A549 (cell line): ENCODE measurements around the gene RHD. TPM values are rescaled to one million over a fixed set of nuclear protein-coding genes. Genes with fewer than 3 reads are reported as not detected.
"Not testable (repeated sequence)": the region's sequence is repeated elsewhere in the genome, so short reads cannot be mapped to it uniquely, and the experiment has no call there.

Experiments
- ATAC-seq, 2 experiments: fragments of 200-7000 bp in 1 of 2; fragments of >200 bp in 1 of 2; cut with Nextera tagmentation in 1 of 2; cut with Tn5 transposase in 1 of 2; 3 replicates each; pipeline versions ENCODE4 v1.8.0 to v1.9.1; 2018 to 2020; ENCODE audit warnings: mild to moderate bottlenecking in 1 of 2, moderate library complexity in 1 of 2
- CTCF ChIA-PET: fragments of 300-600 bp; sonication (Branson Sonifier 250); formaldehyde crosslinking; extraction: SDS; loops from one replicate; lab custom pipeline; 2021; ENCODE audit warnings: antibody characterized with exemption, inconsistent platforms; lab: Yijun Ruan, JAX
- POLR2A ChIA-PET: fragments of 350-600 bp; formaldehyde crosslinking; extraction: SDS; loops from one replicate; lab custom pipeline; 2021; ENCODE audit warnings: antibody characterized with exemption, inconsistent platforms; lab: Yijun Ruan, JAX
- DNase-seq, 2 experiments: peaks; one replicate each; pipeline versions ENCODE4 v3.0.0 to v3.0.0-alpha.2; 2011 to 2016; ENCODE audit warnings: low read depth in 1 of 2, low spot score in 1 of 2
- FAIRE-seq: peaks from 2 replicates; lab custom pipeline; 2011; peaks lifted over from hg19 to GRCh38; lab: Jason Lieb, UNC
- H3K27ac ChIP-seq, 2 experiments: fragments of >200 bp; sonication (Bioruptor Twin); formaldehyde crosslinking; 3 replicates each; pipeline ENCODE4 v1.5.1; 2016 to 2017
- H3K4me1 ChIP-seq: fragments of >200 bp; sonication (Bioruptor Twin); formaldehyde crosslinking; 3 replicates; pipeline ENCODE4 v1.6.1; 2016
- H3K4me2 ChIP-seq: fragments of >200 bp; sonication (Bioruptor Twin); formaldehyde crosslinking; 3 replicates; pipeline ENCODE4 v1.6.1; 2016
- H3K4me3 ChIP-seq: fragments of >200 bp; sonication (Bioruptor Twin); formaldehyde crosslinking; 3 replicates; pipeline ENCODE4 v1.5.1; 2016
- H3K9me3 ChIP-seq: fragments of >200 bp; sonication (Bioruptor Twin); formaldehyde crosslinking; 3 replicates; pipeline ENCODE4 v1.6.1; 2016
- WGBS: methylation state at CpG from one replicate; pipeline ENCODE4 v1.1.6; 2017; ENCODE audit errors: missing lambda C conversion rate; 5-methylcytosine and 5-hydroxymethylcytosine counted together
- polyA plus RNA-seq, 4 experiments: library from polyadenylated mRNA; depleted of rRNA in 3 of 4; stranded (reverse); fragments of >200 nt; fragmentation: RNase III in 1 of 4; extraction: RNeasy Plus Mini Kit Qiagen cat#74134 plus additional on column Dnase treatment in 1 of 4; gene quantifications; 2 replicates in 3 of 4; 3 replicates in 1 of 4; pipeline ENCODE4 v1.2.3, GENCODE V29; 2011 to 2017

Gene RHD
- polyA plus RNA-seq, 2 of the 4 experiments (the other 2 are of a cell fraction): not detected

DNA sequence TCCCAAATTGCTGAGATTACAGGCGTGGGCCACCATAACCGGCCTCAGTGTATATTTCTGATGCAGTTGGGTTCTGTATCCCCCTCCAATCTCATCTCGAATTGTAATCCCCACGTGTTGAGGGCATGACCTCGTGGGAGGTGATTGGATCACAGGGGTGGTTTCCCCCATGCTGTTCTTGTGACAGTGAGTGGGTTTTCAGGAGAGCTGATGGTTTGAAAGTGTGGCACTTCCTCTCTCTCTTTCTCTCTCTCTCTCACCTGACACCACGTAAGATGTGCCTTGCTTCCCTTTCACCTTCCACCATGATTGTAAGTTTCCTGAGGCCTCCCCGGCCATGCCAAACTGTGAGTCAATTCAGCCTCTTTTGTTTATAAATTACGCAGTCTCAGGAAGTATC, 24.2 kb downstream of the RHD start:
- CTCF ChIA-PET, DNase-seq, H3K4me3 ChIP-seq, ATAC-seq, POLR2A ChIA-PET, H3K4me2 ChIP-seq, H3K27ac ChIP-seq, H3K4me1 ChIP-seq, FAIRE-seq, H3K9me3 ChIP-seq: not testable (repeated sequence)
- no CpG with 5 or more reads among the region's 8 CpGs for WGBS

DNA sequence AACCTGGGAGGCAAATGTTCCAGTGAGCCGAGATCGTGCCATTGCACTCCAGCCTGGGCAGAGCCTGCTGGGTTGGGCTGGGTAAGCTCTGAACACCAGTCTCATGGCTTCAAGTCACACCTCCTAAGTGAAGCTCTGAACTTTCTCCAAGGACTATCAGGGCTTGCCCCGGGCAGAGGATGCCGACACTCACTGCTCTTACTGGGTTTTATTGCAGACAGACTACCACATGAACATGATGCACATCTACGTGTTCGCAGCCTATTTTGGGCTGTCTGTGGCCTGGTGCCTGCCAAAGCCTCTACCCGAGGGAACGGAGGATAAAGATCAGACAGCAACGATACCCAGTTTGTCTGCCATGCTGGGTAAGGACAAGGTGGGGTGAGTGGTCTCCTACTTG, 28.4 kb downstream of the RHD start:
- H3K4me1 ChIP-seq, H3K4me2 ChIP-seq, POLR2A ChIA-PET, CTCF ChIA-PET, DNase-seq, H3K9me3 ChIP-seq, FAIRE-seq, ATAC-seq, H3K4me3 ChIP-seq, H3K27ac ChIP-seq: not testable (repeated sequence)
- no CpG with 5 or more reads among the region's 9 CpGs for WGBS

DNA sequence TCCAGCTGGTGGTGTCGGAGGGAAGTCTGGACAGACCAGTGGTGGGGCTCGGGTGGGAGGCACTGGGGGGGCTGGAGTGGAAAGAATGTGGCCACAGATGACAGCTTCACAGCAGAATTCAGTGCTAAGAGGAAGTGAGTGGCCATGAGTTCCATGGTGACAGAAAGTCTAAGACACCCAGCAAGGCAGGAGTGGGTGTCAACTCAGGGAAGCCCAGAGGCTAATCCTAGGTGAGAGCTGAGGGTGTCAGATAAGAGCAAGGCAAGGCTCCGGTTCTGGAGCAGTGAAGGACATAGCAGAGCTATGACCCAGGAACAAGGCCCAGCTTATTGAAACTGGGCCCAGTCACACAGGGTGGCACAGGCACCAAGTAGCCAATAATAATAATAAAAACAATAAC, 30.0 kb downstream of the RHD start:
- no CpG with 5 or more reads among the region's 3 CpGs for WGBS
- CTCF ChIA-PET, H3K4me3 ChIP-seq, POLR2A ChIA-PET, ATAC-seq, H3K4me2 ChIP-seq, FAIRE-seq, H3K9me3 ChIP-seq, DNase-seq, H3K4me1 ChIP-seq, H3K27ac ChIP-seq: not testable (repeated sequence)

DNA sequence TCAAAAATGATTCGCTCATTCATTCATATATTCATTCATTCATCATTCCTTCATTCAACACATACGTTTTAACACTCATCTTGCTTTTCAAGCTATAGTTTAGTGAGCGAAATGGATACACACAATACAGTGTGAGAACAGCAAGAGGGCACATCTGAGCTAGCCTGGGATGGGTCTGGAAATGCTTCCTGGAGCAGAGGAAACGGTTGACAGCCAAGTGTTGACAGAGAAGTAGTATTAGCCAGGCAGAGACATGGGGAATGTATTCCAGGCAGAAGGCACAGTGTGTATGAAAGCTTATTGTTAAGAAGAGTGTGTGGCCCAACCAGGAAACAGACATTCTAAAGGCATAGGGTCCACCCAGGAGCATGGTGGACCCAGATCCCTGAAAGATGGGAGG, 32.6 kb downstream of the RHD start:
- DNase-seq, FAIRE-seq, ATAC-seq, POLR2A ChIA-PET, H3K4me2 ChIP-seq, H3K27ac ChIP-seq, H3K9me3 ChIP-seq, CTCF ChIA-PET, H3K4me3 ChIP-seq, H3K4me1 ChIP-seq: not testable (repeated sequence)
- no CpG with 5 or more reads among the region's 4 CpGs for WGBS

DNA sequence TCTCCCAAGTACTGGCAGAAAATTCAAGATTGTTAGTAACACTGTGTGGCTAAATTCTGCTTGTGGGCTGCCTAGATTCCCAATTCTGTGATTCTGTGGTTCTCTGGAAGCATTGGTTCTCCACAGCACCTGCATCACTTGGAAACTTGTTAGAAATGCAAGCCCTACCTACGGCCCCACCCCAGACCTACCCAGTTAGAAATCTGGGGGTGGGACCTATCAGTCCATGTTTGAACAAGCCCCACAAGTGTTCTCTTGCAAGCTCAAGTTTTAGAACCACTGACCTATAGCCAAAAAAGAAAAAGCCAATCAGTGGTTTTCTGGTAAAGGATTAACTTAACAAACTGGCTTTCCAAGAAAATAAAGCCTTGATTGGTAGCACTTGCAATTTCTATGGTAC, 35.9 kb downstream of the RHD start:
- H3K4me3 ChIP-seq, H3K4me2 ChIP-seq, CTCF ChIA-PET, ATAC-seq, FAIRE-seq, DNase-seq, H3K9me3 ChIP-seq, POLR2A ChIA-PET, H3K4me1 ChIP-seq, H3K27ac ChIP-seq: not testable (repeated sequence)
- no CpG with 5 or more reads among the region's 1 CpG for WGBS

DNA sequence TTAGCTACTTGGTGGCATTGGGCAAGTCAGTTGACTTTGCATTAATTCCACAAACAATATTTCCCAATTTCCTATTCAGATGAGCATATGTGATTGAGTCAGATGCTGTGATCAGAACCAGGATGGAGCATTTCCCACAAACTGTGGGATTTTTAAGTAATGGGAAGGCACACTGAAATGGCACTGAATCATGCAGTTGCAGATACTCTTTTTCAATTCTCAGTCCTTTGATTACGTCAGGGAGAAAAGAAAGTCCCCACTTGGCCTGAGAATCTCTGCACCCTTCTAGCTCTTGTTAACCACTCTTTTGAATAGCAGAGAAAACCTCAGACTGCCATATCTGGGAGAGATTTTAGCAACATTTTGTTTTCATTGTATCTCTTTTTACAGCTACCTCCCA, 36.8 kb downstream of the RHD start:
- CTCF ChIA-PET, ATAC-seq, DNase-seq, H3K9me3 ChIP-seq, FAIRE-seq, H3K4me3 ChIP-seq, H3K27ac ChIP-seq, POLR2A ChIA-PET, H3K4me1 ChIP-seq, H3K4me2 ChIP-seq: not testable (repeated sequence)
- no CpG with 5 or more reads among the region's 1 CpG for WGBS

DNA sequence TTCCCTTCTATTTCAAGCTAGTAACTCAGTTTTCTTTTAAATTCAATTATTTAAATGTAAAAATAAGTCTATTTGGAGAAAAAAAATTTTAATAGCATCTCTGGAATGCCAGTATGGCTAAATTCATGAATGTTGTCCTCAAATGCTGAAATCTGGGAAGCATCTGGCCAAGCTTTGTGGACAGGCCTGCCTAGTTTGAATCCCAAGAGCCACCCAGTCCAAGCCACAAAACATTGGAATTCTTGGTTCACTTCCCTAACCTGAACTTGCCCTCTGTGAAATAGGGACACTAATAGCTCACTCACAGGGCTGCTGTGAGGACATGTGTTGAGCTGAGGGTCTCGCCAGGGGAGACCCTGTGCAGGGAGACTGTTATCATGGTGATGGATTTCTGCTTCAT, 37.2 kb downstream of the RHD start:
- H3K4me3 ChIP-seq, H3K27ac ChIP-seq, CTCF ChIA-PET, DNase-seq, H3K4me2 ChIP-seq, FAIRE-seq, H3K9me3 ChIP-seq, ATAC-seq, H3K4me1 ChIP-seq, POLR2A ChIA-PET: not testable (repeated sequence)
- no CpG with 5 or more reads among the region's 1 CpG for WGBS

DNA sequence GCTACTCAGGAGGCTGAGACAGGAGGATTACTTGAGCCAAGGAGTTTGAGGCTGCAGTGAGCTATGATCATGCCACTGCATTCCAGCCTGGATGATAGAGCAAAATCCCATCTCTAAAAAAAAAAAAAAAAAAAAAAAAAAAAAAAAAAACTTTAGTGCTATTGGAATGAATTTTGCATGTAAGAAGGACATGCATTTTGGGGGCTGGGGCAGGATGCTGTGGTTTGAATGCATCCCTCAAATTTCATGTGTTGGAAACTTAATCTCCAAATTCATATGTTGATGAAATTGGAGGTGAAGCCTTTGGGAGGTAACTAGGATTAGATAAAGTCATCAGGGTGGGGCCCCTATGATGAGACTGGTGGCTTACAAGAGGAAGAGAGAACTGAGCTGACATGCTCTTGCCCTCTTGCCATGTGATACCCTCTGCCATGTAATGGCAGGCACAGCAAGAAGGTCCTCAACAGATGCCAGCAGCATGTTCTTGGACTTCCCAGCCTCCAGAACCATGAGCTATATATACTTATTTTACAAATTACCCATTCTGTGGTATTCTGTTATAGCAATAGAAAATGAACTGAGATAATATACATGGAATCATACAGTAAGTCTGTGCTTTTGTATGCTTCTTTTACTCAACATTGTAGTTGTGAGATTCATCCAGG, 40.6 kb downstream of the RHD start:
- H3K4me3 ChIP-seq, CTCF ChIA-PET: not testable (repeated sequence)

DNA sequence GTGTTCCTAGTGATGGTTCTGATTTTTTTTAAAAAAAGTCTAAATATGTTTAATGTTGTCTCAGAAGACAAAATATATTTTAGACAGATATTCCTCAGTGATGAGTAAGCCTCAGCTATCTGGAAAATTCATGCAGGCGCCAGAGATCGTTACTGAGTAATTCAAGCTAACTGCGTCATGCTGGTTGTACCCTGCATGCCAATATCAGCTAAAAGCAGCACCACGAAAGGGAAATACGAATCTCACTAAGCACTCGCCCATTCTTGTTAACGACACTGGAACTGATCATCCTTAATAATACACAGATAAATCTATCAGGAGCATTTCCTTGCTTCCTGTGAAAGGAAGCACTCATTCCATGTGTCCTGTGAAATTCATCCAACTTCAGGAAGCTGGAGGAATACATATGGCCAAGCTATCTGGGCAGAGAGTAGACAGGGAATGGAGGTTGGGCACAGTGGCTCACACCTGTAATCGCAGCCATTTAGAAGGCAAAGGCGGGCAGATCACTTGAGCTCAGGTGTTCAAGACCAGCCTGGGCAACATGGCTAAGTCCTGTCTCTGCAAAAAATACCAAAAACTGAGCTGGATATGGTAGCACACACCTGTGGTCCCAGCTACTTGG, 48.1 kb downstream of the RHD start:
- H3K4me2 ChIP-seq, H3K27ac ChIP-seq: not testable (repeated sequence)

More for the DNA sequence above, 40.6 kb downstream of the RHD start:
- DNase-seq, H3K27ac ChIP-seq, FAIRE-seq, H3K9me3 ChIP-seq, POLR2A ChIA-PET, H3K4me1 ChIP-seq, ATAC-seq, H3K4me2 ChIP-seq: not testable (repeated sequence)

DNA sequence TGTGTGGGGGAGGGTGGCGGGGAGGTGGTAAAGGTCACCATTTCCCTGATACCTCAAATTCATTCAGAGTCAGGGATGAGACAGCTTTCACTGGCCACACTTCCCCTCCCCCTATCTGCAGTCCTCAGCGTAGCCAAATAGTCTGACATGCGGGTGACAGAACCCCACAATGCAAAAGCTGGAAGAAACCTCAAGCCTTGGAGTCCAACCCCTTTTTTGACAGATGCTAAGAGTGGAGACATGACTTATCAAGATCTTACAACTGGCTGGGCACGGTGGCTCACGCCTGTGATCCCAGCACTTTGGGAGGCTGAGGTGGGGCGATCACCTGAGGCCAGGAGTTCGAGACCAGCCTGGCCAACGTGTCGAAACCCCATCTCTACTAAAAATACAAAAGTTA, 49.8 kb downstream of the RHD start:
- DNase-seq, CTCF ChIA-PET, H3K4me1 ChIP-seq, ATAC-seq, H3K4me3 ChIP-seq, H3K27ac ChIP-seq, H3K9me3 ChIP-seq, H3K4me2 ChIP-seq, POLR2A ChIA-PET, FAIRE-seq: not testable (repeated sequence)
- no CpG with 5 or more reads among the region's 9 CpGs for WGBS

More for the DNA sequence above, 48.1 kb downstream of the RHD start:
- DNase-seq, H3K4me3 ChIP-seq, H3K9me3 ChIP-seq, H3K4me1 ChIP-seq, FAIRE-seq, POLR2A ChIA-PET, CTCF ChIA-PET, ATAC-seq: not testable (repeated sequence)
- WGBS: no CpG with 5 or more reads among the region's 9 CpGs

DNA sequence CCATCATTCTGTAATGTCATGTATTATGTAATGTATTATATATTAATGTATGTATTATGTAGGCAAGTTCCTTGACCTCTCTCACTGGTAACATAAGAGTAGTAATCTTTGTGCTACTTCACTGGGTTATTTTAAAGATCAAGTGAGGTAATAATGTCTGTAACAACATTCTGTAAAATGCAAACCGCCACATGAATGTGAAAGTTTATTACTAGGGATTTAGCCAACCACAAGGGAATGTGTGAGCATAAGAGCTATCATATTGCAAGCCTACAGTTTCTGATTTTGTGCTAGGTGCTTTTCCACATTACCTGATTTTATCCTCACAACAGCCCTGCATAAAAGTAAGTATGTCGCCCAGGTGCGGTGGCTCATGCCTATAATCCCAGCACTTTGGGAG, 52.1 kb downstream of the RHD start:
- H3K4me2 ChIP-seq, ATAC-seq, H3K9me3 ChIP-seq, CTCF ChIA-PET, POLR2A ChIA-PET, H3K4me1 ChIP-seq, H3K27ac ChIP-seq, DNase-seq, FAIRE-seq, H3K4me3 ChIP-seq: not testable (repeated sequence)
- 100% methylated on average over 2 of the region's 3 CpGs for WGBS
